HUES64 (cell line): Measurements from ENCODE around the gene CLASP1.

ENCODE experiments used
- H3K27ac ChIP-seq: 2 replicates; pipeline ENCODE4 v1.7.0; 2013; ENCODE audit warnings: low read depth, low read length, inconsistent platforms
- H3K27me3 ChIP-seq: 2 replicates; pipeline ENCODE4 v1.6.1; 2013; ENCODE audit warnings: mild to moderate bottlenecking, low read length; ENCODE audit not compliant: insufficient read depth
- H3K36me3 ChIP-seq: 2 replicates; pipeline ENCODE4 v1.6.1; 2013; ENCODE audit warnings: mild to moderate bottlenecking, low read length; ENCODE audit not compliant: insufficient read depth
- H3K4me1 ChIP-seq: 2 replicates; pipeline ENCODE4 v1.6.1; 2013; ENCODE audit warnings: mild to moderate bottlenecking, low read length, moderate library complexity; ENCODE audit not compliant: insufficient read depth
- H3K4me3 ChIP-seq: 2 replicates; pipeline ENCODE4 v1.5.1; 2013; ENCODE audit warnings: mild to moderate bottlenecking, low read length, moderate library complexity
- H3K9ac ChIP-seq: 2 replicates; pipeline ENCODE4 v1.6.1; 2013; ENCODE audit warnings: mild to moderate bottlenecking, low read depth, low read length
- H3K9me3 ChIP-seq: 2 replicates; pipeline ENCODE4 v1.6.1; 2013; ENCODE audit warnings: low read depth, low read length; ENCODE audit not compliant: insufficient read depth
- WGBS: fragments of 150-250, 120-280 bp; methylation state at CpG from one replicate; pipeline ENCODE4 v1.1.7; 2013; ENCODE audit warnings: missing lambda C conversion rate; 5-methylcytosine and 5-hydroxymethylcytosine counted together

Gene CLASP1

DNA sequence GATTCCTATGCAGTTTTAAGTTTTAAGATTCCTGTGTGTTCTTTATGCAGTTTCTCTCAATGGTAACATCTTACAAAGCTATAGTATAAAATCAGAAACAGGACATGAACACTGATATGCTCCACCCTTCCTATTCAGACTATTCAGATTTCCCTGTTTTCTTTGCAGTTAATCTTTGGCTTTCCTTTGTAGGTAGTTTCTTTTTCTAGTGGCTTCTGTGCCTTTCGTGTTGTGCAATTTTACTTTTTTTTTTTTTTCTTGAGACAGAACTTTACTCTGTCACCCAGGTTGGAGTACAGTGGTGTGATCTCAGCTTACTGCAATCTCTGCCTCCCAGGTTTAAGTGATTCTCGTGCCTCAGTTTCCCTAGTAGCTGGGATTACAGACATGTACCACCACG is 213.5 kb downstream of the CLASP1 start:
- no peak overlapping the region for H3K9ac ChIP-seq

GRCh38 chr2:121431214-121431613 is 218.0 kb downstream of the CLASP1 start:
- Histone ChIP-seq H3K4me1 (no peaks in the 10 kb centered on the region), H3K9me3 (no peaks in the 10 kb centered on the region), H3K27me3 (no peaks in the 10 kb centered on the region), H3K4me3 (no peak overlapping the region), H3K27ac (no peak overlapping the region), H3K36me3 (peaks cover 43% of the 10 kb centered on the region), H3K9ac (no peak overlapping the region)
- WGBS: 100% methylated on average over 1 of the region's 1 CpG

More for the DNA sequence above, 213.5 kb downstream of the CLASP1 start:
- no peak overlapping the region for H3K4me3 ChIP-seq
- 96% methylated on average over 2 of the region's 3 CpGs for WGBS
- H3K27me3 ChIP-seq: no peaks in the 10 kb centered on the region
- no peak overlapping the region for H3K27ac ChIP-seq
- H3K4me1 ChIP-seq: no peaks in the 10 kb centered on the region
- no peaks in the 10 kb centered on the region for H3K9me3 ChIP-seq
- peaks cover 16% of the 10 kb centered on the region for H3K36me3 ChIP-seq

GRCh38 chr2:121429927-121430520 is 219.2 kb downstream of the CLASP1 start:
- H3K36me3 ChIP-seq: peaks cover 55% of the 10 kb centered on the region
- no peak overlapping the region for H3K9ac ChIP-seq
- H3K4me1 ChIP-seq: no peaks in the 10 kb centered on the region
- no peaks in the 10 kb centered on the region for H3K27me3 ChIP-seq
- no peak overlapping the region for H3K27ac ChIP-seq
- no peaks in the 10 kb centered on the region for H3K9me3 ChIP-seq
- no peak overlapping the region for H3K4me3 ChIP-seq
- WGBS: 96% methylated on average over 16 of the region's 16 CpGs

- Histone ChIP-seq H3K36me3 (peaks cover 62% of the 10 kb centered on the region), H3K4me1 (no peaks in the 10 kb centered on the region), H3K9me3 (no peaks in the 10 kb centered on the region), H3K27ac (no peak overlapping the region), H3K27me3 (no peaks in the 10 kb centered on the region), H3K4me3 (no peak overlapping the region), H3K9ac (no peak overlapping the region)
- 95% methylated on average over 8 of the region's 8 CpGs for WGBS
Observed at GRCh38 chr2:121429119-121429903, 220.0 kb downstream of the CLASP1 start.

DNA sequence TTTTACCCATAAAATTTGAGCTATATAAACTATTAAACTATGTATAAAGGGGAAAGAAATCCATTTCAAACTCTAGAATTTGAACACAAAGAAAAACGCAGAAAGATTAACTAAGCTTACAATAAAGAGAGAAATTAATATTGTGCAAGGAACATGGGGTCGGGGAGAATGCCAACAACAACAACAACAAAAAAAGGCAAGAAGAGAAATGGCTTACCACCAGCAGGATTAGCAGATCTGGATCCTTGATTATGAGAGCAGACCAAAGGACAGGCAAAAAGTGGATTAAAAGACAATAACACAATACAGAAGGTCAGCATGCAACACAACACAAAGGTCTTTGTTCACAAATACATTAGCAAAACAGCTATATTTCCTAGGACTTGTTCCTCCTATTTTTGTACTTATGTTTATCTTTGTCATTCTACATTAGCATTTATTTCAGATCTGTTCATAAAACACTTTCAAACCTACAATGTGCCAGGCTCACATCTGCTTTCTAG is 222.0 kb downstream of the CLASP1 start:
- H3K36me3 ChIP-seq: peaks cover 82% of the 10 kb centered on the region
- H3K9me3 ChIP-seq: no peaks in the 10 kb centered on the region
- H3K4me3 ChIP-seq: no peak overlapping the region
- no peak overlapping the region for H3K9ac ChIP-seq
- no peak overlapping the region for H3K27ac ChIP-seq
- WGBS: 89% methylated on average over 1 of the region's 2 CpGs
- no peaks in the 10 kb centered on the region for H3K27me3 ChIP-seq
- H3K4me1 ChIP-seq: no peaks in the 10 kb centered on the region

DNA sequence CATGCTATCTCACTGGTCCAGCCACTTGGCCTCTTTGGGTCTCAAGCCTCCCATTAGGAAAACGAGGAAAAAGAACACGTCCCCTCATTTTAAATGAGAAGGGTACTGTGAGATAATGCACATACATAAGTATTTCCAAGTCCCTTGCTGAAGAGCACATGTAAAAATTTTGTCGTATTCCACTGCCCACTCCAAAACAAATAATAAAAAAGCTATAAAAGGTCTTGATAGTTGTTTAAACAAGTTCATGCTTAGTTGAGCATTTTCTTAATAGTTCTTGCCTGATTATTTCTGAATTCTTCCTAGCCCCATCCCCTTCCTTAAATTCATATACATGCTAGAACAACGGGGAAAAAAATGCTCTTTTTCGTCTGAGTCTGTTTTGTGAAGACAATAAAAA is 228.8 kb downstream of the CLASP1 start:
- Histone ChIP-seq H3K9ac (no peak overlapping the region), H3K4me3 (no peak overlapping the region), H3K4me1 (no peaks in the 10 kb centered on the region), H3K27ac (no peak overlapping the region), H3K27me3 (no peaks in the 10 kb centered on the region), H3K9me3 (no peaks in the 10 kb centered on the region), H3K36me3 (peaks cover 68% of the 10 kb centered on the region)
- 100% methylated on average over 3 of the region's 5 CpGs for WGBS

GRCh38 chr2:121419081-121419699 is 230.1 kb downstream of the CLASP1 start:
- WGBS: 97% methylated on average over 3 of the region's 3 CpGs
- Histone ChIP-seq H3K9me3 (no peaks in the 10 kb centered on the region), H3K4me3 (no peak overlapping the region), H3K4me1 (no peaks in the 10 kb centered on the region), H3K9ac (no peak overlapping the region), H3K27me3 (no peaks in the 10 kb centered on the region), H3K27ac (no peak overlapping the region), H3K36me3 (peaks cover 64% of the 10 kb centered on the region)

DNA sequence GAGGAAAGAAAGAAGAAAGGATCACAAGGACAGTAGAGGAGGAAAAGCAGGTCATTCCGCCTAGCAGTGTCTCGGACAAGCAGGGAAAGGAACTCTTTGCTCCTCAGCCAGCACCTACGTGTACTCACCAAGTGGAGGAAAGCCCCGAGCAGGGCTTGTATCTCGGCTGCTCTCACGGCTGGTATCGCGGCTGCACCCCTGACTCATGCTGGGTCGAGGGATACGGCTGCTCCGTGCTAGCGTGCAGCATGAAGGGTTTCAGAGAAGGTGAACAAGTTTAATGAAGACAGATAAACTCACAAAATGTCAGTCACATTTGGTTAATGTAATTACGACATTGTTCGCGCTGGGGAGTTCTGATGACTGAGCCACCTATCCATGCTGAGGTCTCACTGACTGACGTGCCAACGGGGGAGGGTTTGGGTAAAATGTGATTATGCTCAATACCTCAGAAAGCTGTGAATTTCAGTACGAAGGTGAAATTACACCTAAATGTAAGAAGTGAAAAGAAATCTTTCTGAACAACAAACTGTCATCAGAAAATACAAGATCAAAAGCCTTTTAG is 230.7 kb downstream of the CLASP1 start:
- WGBS: 94% methylated on average over 18 of the region's 18 CpGs
- no peaks in the 10 kb centered on the region for H3K27me3 ChIP-seq
- H3K4me3 ChIP-seq: no peak overlapping the region
- no peak overlapping the region for H3K27ac ChIP-seq
- peaks cover 58% of the 10 kb centered on the region for H3K36me3 ChIP-seq
- no peaks in the 10 kb centered on the region for H3K9me3 ChIP-seq
- no peaks in the 10 kb centered on the region for H3K4me1 ChIP-seq
- no peak overlapping the region for H3K9ac ChIP-seq

DNA sequence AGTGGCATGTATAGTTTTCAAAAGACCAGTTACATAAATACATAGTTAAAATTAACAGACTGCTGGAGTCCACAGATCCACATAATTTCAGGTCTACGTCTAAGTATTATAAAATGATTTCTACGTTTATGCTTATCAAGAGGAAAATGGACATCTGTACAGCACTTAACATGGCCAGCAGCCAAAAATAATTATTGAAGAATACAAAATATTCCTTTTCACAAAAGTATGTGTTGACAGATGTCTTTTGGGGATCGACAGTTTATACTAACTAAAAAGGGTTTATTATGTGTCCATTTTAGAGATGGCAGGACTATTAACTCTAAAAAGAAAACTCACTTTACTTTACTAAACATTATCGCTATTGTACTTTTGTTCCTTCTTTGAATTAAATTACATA is 231.4 kb downstream of the CLASP1 start:
- Histone ChIP-seq H3K27ac (no peak overlapping the region), H3K9ac (no peak overlapping the region), H3K4me3 (no peak overlapping the region), H3K9me3 (no peaks in the 10 kb centered on the region), H3K4me1 (no peaks in the 10 kb centered on the region), H3K27me3 (no peaks in the 10 kb centered on the region), H3K36me3 (peaks cover 50% of the 10 kb centered on the region)
- 100% methylated on average over 2 of the region's 4 CpGs for WGBS

DNA sequence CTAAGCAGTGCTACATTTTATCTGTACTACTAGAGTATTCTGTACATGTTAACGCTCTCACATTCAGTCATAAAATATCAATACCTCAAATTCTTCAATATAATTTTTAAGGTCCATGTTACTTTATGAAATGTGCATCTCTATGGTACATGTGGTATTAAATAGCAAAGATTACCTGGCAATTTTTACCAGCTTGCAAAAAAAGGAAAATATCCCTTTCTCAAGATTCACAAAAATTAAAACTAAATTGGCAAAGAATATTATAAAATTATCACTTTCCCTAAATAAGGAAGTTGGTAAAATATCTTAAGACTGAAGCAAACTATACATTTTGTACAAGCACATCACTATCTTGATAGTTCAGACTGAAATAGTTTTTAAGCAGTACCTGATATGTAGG is 233.5 kb downstream of the CLASP1 start:
- Histone ChIP-seq H3K4me3 (no peak overlapping the region), H3K27me3 (no peaks in the 10 kb centered on the region), H3K4me1 (0 out of 2 replicates have a peak, but pooled peaks cover 6% of the 10 kb centered on the region), H3K27ac (no peak overlapping the region), H3K9me3 (no peaks in the 10 kb centered on the region), H3K36me3 (peaks cover 34% of the 10 kb centered on the region), H3K9ac (no peak overlapping the region)
- no CpG with 5 or more reads among the region's 1 CpG for WGBS

- Histone ChIP-seq H3K9ac (no peak overlapping the region), H3K4me3 (no peak overlapping the region), H3K27me3 (no peaks in the 10 kb centered on the region), H3K36me3 (peaks cover 48% of the 10 kb centered on the region), H3K4me1 (0 out of 2 replicates have a peak, but pooled peaks cover 8% of the 10 kb centered on the region), H3K27ac (no peak overlapping the region), H3K9me3 (no peaks in the 10 kb centered on the region)
- 88% methylated on average over 1 of the region's 1 CpG for WGBS
Observed at GRCh38 chr2:121412349-121412748, 236.9 kb downstream of the CLASP1 start.
